Liver (tissue), 9 donors: ENCODE measurements around the gene ARPP21. TPM values are rescaled to one million over a fixed set of nuclear protein-coding genes. Genes with fewer than 3 reads are reported as not detected.

Experiments
- DNase-seq: peaks from one replicate; pipeline ENCODE4 v3.0.0-alpha.2; 2017; ENCODE audit warnings: low spot score
- H3K27ac ChIP-seq, 2 donors: one replicate each; pipeline ENCODE4 v1.7.0; 2013; ENCODE audit warnings: inconsistent platforms in 2 of 2, low read length in 2 of 2, control low read depth in 1 of 2, low read depth in 1 of 2, mild to moderate bottlenecking in 1 of 2
- H3K27me3 ChIP-seq, 4 donors: one replicate each; pipeline versions ENCODE4 v1.6.1 to v1.7.0; 2013; ENCODE audit warnings: low read length in 3 of 4, inconsistent platforms in 1 of 4, mild to moderate bottlenecking in 1 of 4, moderate library complexity in 1 of 4; ENCODE audit not compliant: control insufficient read depth in 4 of 4, insufficient read depth in 4 of 4
- H3K36me3 ChIP-seq, 4 donors: one replicate each; pipeline versions ENCODE4 v1.6.1 to v1.7.0; 2013; ENCODE audit warnings: low read length in 3 of 4, mild to moderate bottlenecking in 3 of 4, low read depth in 1 of 4, moderate library complexity in 1 of 4; ENCODE audit not compliant: control insufficient read depth in 4 of 4, insufficient read depth in 3 of 4
- H3K4me1 ChIP-seq, 4 donors: one replicate each; pipeline versions ENCODE4 v1.6.1 to v1.7.0; 2013; ENCODE audit warnings: low read length in 3 of 4, mild to moderate bottlenecking in 3 of 4, moderate library complexity in 1 of 4; ENCODE audit not compliant: control insufficient read depth in 4 of 4, insufficient read depth in 4 of 4
- H3K4me3 ChIP-seq, 3 donors: one replicate each; pipeline versions ENCODE4 v1.6.1 to v1.7.0; 2013; ENCODE audit warnings: low read length in 3 of 3, control low read depth in 1 of 3, low read depth in 1 of 3, mild to moderate bottlenecking in 1 of 3
- H3K9ac ChIP-seq, 2 donors: one replicate each; pipeline ENCODE4 v1.7.0; 2013; ENCODE audit warnings: low read length in 2 of 2, mild to moderate bottlenecking in 2 of 2, moderate library complexity in 2 of 2, control low read depth in 1 of 2, low read depth in 1 of 2
- H3K9me3 ChIP-seq, 4 donors: one replicate each; pipeline versions ENCODE4 v1.6.1 to v1.7.0; 2013; ENCODE audit warnings: low read length in 3 of 4; ENCODE audit not compliant: control insufficient read depth in 4 of 4
- ATF3 ChIP-seq: IDR thresholded peaks from 2 replicates; pipeline ENCODE4 v1.6.1; 2016; ENCODE audit warnings: antibody characterized with exemption
- CTCF ChIP-seq: fragments of 150-350 bp; IDR thresholded peaks from 2 replicates; pipeline ENCODE4 v1.5.1; 2017; ENCODE audit warnings: improper control_type of control experiment, low read depth, low read length; ENCODE audit not compliant: missing input control
- FOXA1 ChIP-seq: IDR thresholded peaks from 2 replicates; pipeline ENCODE4 v1.6.1; 2016; ENCODE audit warnings: antibody characterized with exemption
- GABPA ChIP-seq, 2 donors: IDR thresholded peaks in 1 of 2; conservative IDR thresholded peaks in 1 of 2; 2 replicates each; pipeline ENCODE4 v1.6.1; 2016; ENCODE audit warnings: antibody characterized with exemption in 2 of 2, mild to moderate bottlenecking in 1 of 2, moderate library complexity in 1 of 2
- HNF4A ChIP-seq, 2 donors: conservative IDR thresholded peaks; 2 replicates each; pipeline ENCODE4 v1.6.1; 2016; ENCODE audit warnings: antibody characterized with exemption in 2 of 2, mild to moderate bottlenecking in 2 of 2
- HNF4G ChIP-seq: IDR thresholded peaks from 2 replicates; pipeline ENCODE4 v1.6.1; 2016; ENCODE audit warnings: antibody characterized with exemption
- JUND ChIP-seq, 2 donors: IDR thresholded peaks; 2 replicates each; pipeline ENCODE4 v1.6.1; 2016; ENCODE audit warnings: antibody characterized with exemption in 2 of 2
- NR2F2 ChIP-seq: IDR thresholded peaks from 2 replicates; pipeline ENCODE4 v1.6.1; 2016; ENCODE audit warnings: antibody characterized with exemption
- RAD21 ChIP-seq, 2 donors: IDR thresholded peaks; 2 replicates each; pipeline ENCODE4 v1.6.1; 2016; ENCODE audit warnings: antibody characterized with exemption in 2 of 2, mild to moderate bottlenecking in 2 of 2
- REST ChIP-seq: IDR thresholded peaks from 2 replicates; pipeline ENCODE4 v1.6.1; 2016; ENCODE audit warnings: antibody characterized with exemption, mild to moderate bottlenecking
- RXRA ChIP-seq, 2 donors: IDR thresholded peaks; 2 replicates each; pipeline ENCODE4 v1.6.1; 2017 to 2018; ENCODE audit warnings: antibody characterized with exemption in 2 of 2, mild to moderate bottlenecking in 1 of 2
- SP1 ChIP-seq: IDR thresholded peaks from 2 replicates; pipeline ENCODE4 v1.6.1; 2018; ENCODE audit warnings: antibody characterized with exemption, mild to moderate bottlenecking
- TAF1 ChIP-seq: conservative IDR thresholded peaks from 2 replicates; pipeline ENCODE4 v1.6.1; 2016; ENCODE audit warnings: antibody characterized with exemption, mild to moderate bottlenecking
- YY1 ChIP-seq: IDR thresholded peaks from 2 replicates; pipeline ENCODE4 v1.6.1; 2016; ENCODE audit warnings: antibody characterized with exemption, mild to moderate bottlenecking
- ZBTB33 ChIP-seq: IDR thresholded peaks from 2 replicates; pipeline ENCODE4 v1.6.1; 2016; ENCODE audit warnings: antibody characterized with exemption
- WGBS: extraction: QIAGEN DNeasy Blood & Tissue Kit; methylation state at CpG from one replicate; pipeline ENCODE4 v1.1.7; 2013; 5-methylcytosine and 5-hydroxymethylcytosine counted together
- polyA plus RNA-seq, 2 donors: library from polyadenylated mRNA; stranded (reverse) in 1 of 2; unstranded in 1 of 2; fragments of 200-250 nt in 1 of 2; fragments of >200 nt in 1 of 2; fragmentation: Nextera tagmentation in 1 of 2; extraction: Ambion mirVana in 1 of 2; gene quantifications; one replicate each; pipeline versions ENCODE4 v1.2.1 to v1.2.3, GENCODE V29; 2013 to 2015
- total RNA-seq, 2 donors: library from RNA; depleted of rRNA; stranded (reverse); fragments of >200 nt; gene quantifications; one replicate each; pipeline ENCODE4 v1.2.3, GENCODE V29; 2014
- TF ChIP-seq, protein P1 (sequence below): IDR thresholded peaks from 2 replicates; pipeline ENCODE4 v1.6.1; 2016; ENCODE audit warnings: antibody characterized with exemption
- donor health status: healthy.
- donor health status: healthy.
- donor health status: healthy.
- donor health status: healthy.
- donor health status: healthy.

The ARPP21 gene
- total and polyA plus RNA-seq, 4 donors: 0.42 to 1.3 (median 0.66) TPM; not detected in 1

- no peak for TF ChIP-seq HNF4G
- TF ChIP-seq, protein P1, sequence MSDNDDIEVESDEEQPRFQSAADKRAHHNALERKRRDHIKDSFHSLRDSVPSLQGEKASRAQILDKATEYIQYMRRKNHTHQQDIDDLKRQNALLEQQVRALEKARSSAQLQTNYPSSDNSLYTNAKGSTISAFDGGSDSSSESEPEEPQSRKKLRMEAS: no peak
Observed at GRCh38 chr3:35658686-35659085, 19.4 kb downstream of the ARPP21 start (continued).

- Histone ChIP-seq H3K36me3 (no peaks in the 10 kb centered on the region), H3K27ac (no peak overlapping the region), H3K9ac (no peak overlapping the region), H3K9me3 (no peaks in the 10 kb centered on the region), H3K27me3 (no peaks in the 10 kb centered on the region), H3K4me3 (no peak overlapping the region), H3K4me1 (peaks cover 7 to 19% (median 10%) of the 10 kb centered on the region in 4 donors)
- DNase-seq: no peak
- TF ChIP-seq FOXA1 (no peak), REST (peak; percentile 21), SP1 (no peak), HNF4A (conservative IDR thresholded peaks at IDR 0.05) (peak; percentile 51 to 67), RXRA (IDR thresholded peaks at IDR 0.05) (peak; percentile 23 to 67), HNF4G (no peak), CTCF (peak; percentile 45), ZBTB33 (peak; percentile 49), RAD21 (IDR thresholded peaks at IDR 0.05) (peak; percentile 80 to 86), JUND (IDR thresholded peaks at IDR 0.05) (no peak)
Observed at GRCh38 chr3:35659768-35660167, 20.4 kb downstream of the ARPP21 start.

- Histone ChIP-seq H3K27ac (peak overlapping the region; percentile 29 to 82), H3K4me1 (peaks cover 7 to 20% (median 10%) of the 10 kb centered on the region in 4 donors), H3K9me3 (peaks cover 0 to 1% (median 0%) of the 10 kb centered on the region in 4 donors), H3K4me3 (no peak overlapping the region), H3K36me3 (no peaks in the 10 kb centered on the region), H3K9ac (no peak overlapping the region), H3K27me3 (no peaks in the 10 kb centered on the region)
- DNase-seq: no peak
- 63% methylated on average over 10 of the region's 10 CpGs for WGBS
- TF ChIP-seq REST: no peak
- peak; percentile 24 for TF ChIP-seq YY1
- no peak for TF ChIP-seq TAF1
- no peak for TF ChIP-seq NR2F2
- no peak for TF ChIP-seq ZBTB33
- TF ChIP-seq RXRA (IDR thresholded peaks at IDR 0.05): peak in 1 of 2 donors; percentile 78
- no peak for TF ChIP-seq GABPA (IDR thresholded peaks at IDR 0.05 in 1 of 2, conservative IDR thresholded peaks at IDR 0.05 in 1 of 2)
- TF ChIP-seq SP1: no peak
- TF ChIP-seq HNF4G: no peak
- peak in 1 of 2 donors; percentile 25 for TF ChIP-seq JUND (IDR thresholded peaks at IDR 0.05)
- TF ChIP-seq ATF3: no peak
Observed at GRCh38 chr3:35663471-35663870, 24.1 kb downstream of the ARPP21 start.
